K562 (cell line): ENCODE results near the gene GPC3. TPM values are rescaled to one million over a fixed set of nuclear protein-coding genes. Genes with fewer than 3 reads are reported as not detected.

Experiments
- ATAC-seq: fragments of 200-7000 bp; cut with Tn5 transposase; 3 replicates; pipeline ENCODE4 v1.9.1; 2020; ENCODE audit warnings: moderate library complexity
- BruUV-seq: library from RNA; stranded (reverse); fragments of 400-500 nt; replicated peaks from 2 replicates; lab custom pipeline; 2021; lab: Mats Ljungman, UMichigan
- CTCF ChIA-PET: fragments of 300-600 bp; formaldehyde crosslinking; extraction: SDS; loops from one replicate; lab custom pipeline; 2021; ENCODE audit warnings: low intra/inter-chr PET ratio; lab: Yijun Ruan, JAX
- POLR2A ChIA-PET: fragments of 300-600, 350-650 bp; sonication (Branson Sonifier 250); formaldehyde crosslinking; extraction: SDS; loops from one replicate; lab custom pipeline; 2021; ENCODE audit warnings: antibody characterized with exemption, inconsistent platforms; lab: Yijun Ruan, JAX
- DNase-seq, 4 experiments: peaks; one replicate each; pipeline versions ENCODE4 v3.0.0 to v3.0.0-alpha.2; 2011 to 2018; ENCODE audit warnings: low spot score in 3 of 4, mixed read lengths in 3 of 4; ENCODE audit errors: extremely low read depth in 1 of 4
- FAIRE-seq: peaks from 2 replicates; lab custom pipeline; 2011; peaks lifted over from hg19 to GRCh38; lab: Jason Lieb, UNC
- H2AFZ ChIP-seq: 2 replicates; pipeline ENCODE4 v1.6.0; 2011; ENCODE audit warnings: low read depth, low read length, control low read depth, inconsistent platforms
- H3K27ac ChIP-seq: fragments of 200-600 bp; 3 replicates; pipeline ENCODE4 v1.8.0; 2011; ENCODE audit warnings: low read depth, mild to moderate bottlenecking, control low read depth, inconsistent platforms, low read length, moderate library complexity, mixed read lengths; ENCODE audit errors: extremely low read depth
- H3K27me3 ChIP-seq, 2 experiments: fragments of 300-600 bp in 1 of 2; 2 replicates in 1 of 2; 3 replicates in 1 of 2; pipeline versions ENCODE4 v1.6.0 to v1.8.0; 2011; ENCODE audit warnings: inconsistent platforms in 2 of 2, low read length in 2 of 2, mild to moderate bottlenecking in 1 of 2, mixed read lengths in 1 of 2, moderate library complexity in 1 of 2; ENCODE audit not compliant: control insufficient read depth in 2 of 2, insufficient read depth in 2 of 2
- H3K36me3 ChIP-seq: fragments of 300-600 bp; 3 replicates; pipeline ENCODE4 v1.8.0; 2011; ENCODE audit warnings: mild to moderate bottlenecking, low read length, inconsistent platforms; ENCODE audit not compliant: control insufficient read depth, insufficient read depth
- H3K4me1 ChIP-seq, 2 experiments: fragments of 200-600 bp in 1 of 2; replicated peaks in 1 of 2; 2 replicates in 1 of 2; 3 replicates in 1 of 2; pipeline versions ENCODE4 v1.5.1 to v1.8.0; 2011; ENCODE audit warnings: inconsistent platforms in 2 of 2, low read length in 2 of 2, mild to moderate bottlenecking in 1 of 2, mixed read lengths in 1 of 2, moderate library complexity in 1 of 2; ENCODE audit not compliant: control insufficient read depth in 2 of 2, insufficient read depth in 2 of 2
- H3K4me2 ChIP-seq: 2 replicates; pipeline ENCODE4 v1.6.1; 2011; ENCODE audit warnings: low read length, control low read depth, inconsistent platforms, mixed read lengths; ENCODE audit not compliant: insufficient read depth
- H3K4me3 ChIP-seq: fragments of 200-600 bp; sonication (generic), shearing (Covaris generic); 2 replicates; pipeline ENCODE4 v1.5.1; 2016; ENCODE audit warnings: control low read depth, inconsistent platforms
- H3K79me2 ChIP-seq: fragments of 200-600 bp; 3 replicates; pipeline ENCODE4 v1.8.0; 2011; ENCODE audit warnings: low read length, inconsistent platforms; ENCODE audit not compliant: control insufficient read depth, insufficient read depth
- H3K9ac ChIP-seq, 2 experiments: 2 replicates each; pipeline versions ENCODE4 v1.6.0 to v1.6.1; 2011; ENCODE audit warnings: low read depth in 2 of 2, low read length in 2 of 2, control low read depth in 1 of 2, inconsistent platforms in 1 of 2, mild to moderate bottlenecking in 1 of 2, mixed read lengths in 1 of 2; ENCODE audit not compliant: insufficient read depth in 1 of 2
- H3K9me1 ChIP-seq: one replicate; pipeline ENCODE4 v1.6.0; 2011; ENCODE audit warnings: inconsistent platforms, mild to moderate bottlenecking, low read length, moderate library complexity; ENCODE audit not compliant: control insufficient read depth, insufficient read depth
- H3K9me3 ChIP-seq: replicated peaks from 2 replicates; pipeline ENCODE4 v1.5.1; 2011; ENCODE audit warnings: low read depth, low read length, inconsistent platforms; ENCODE audit not compliant: control insufficient read depth, insufficient read depth
- H4K20me1 ChIP-seq: replicated peaks from 2 replicates; pipeline ENCODE4 v1.6.1; 2011; ENCODE audit warnings: low read length, inconsistent platforms, mixed read lengths; ENCODE audit not compliant: control insufficient read depth, insufficient read depth
- BMI1 ChIP-seq: fragments of 150-350 bp; IDR thresholded peaks from 2 replicates; pipeline ENCODE4 v1.6.1; 2014; ENCODE audit warnings: low read length
- CREB1 ChIP-seq, 2 experiments: sonication (generic) in 1 of 2; formaldehyde crosslinking in 1 of 2; IDR thresholded peaks; 2 replicates each; pipeline versions ENCODE4 v1.6.1 to v1.8.0; 2012 to 2022; ENCODE audit warnings: inconsistent platforms in 1 of 2, mild to moderate bottlenecking in 1 of 2, missing genetic modification reagents in 1 of 2, moderate library complexity in 1 of 2
- CREBBP ChIP-seq: IDR thresholded peaks from one replicate; pipeline ENCODE4 v1.6.1; 2012; ENCODE audit warnings: low read depth, mild to moderate bottlenecking, control low read depth, inconsistent platforms, low read length
- CSDE1 ChIP-seq, 2 experiments: fragments of 450-650 bp; IDR thresholded peaks; 2 replicates each; pipeline ENCODE4 v1.6.1; 2016; ENCODE audit warnings: mild to moderate bottlenecking in 1 of 2
- DNMT1 ChIP-seq: fragments of 450-650 bp; IDR thresholded peaks from 2 replicates; pipeline ENCODE4 v1.6.1; 2016; ENCODE audit warnings: antibody characterized with exemption, mild to moderate bottlenecking
- E2F8 ChIP-seq: fragments of 450-650 bp; IDR thresholded peaks from 2 replicates; pipeline ENCODE4 v1.7.1; 2018; ENCODE audit warnings: mild to moderate bottlenecking, low read depth; ENCODE audit not compliant: partially characterized antibody
- HNRNPLL ChIP-seq: fragments of 200-400 bp; formaldehyde crosslinking; IDR thresholded peaks from 2 replicates; pipeline ENCODE4 v1.6.1; 2017; ENCODE audit warnings: low read length, low read depth, mild to moderate bottlenecking; ENCODE audit not compliant: poor library complexity, severe bottlenecking
- KLF1 ChIP-seq: fragments of 450-650 bp; IDR thresholded peaks from 2 replicates; pipeline ENCODE4 v1.6.1; 2016; ENCODE audit warnings: missing genetic modification characterization, missing compliant biosample characterization
- KLF10 ChIP-seq: fragments of 250-450 bp; sonication (Bioruptor Pico); IDR thresholded peaks from 2 replicates; pipeline ENCODE4 v1.6.1; 2021; ENCODE audit warnings: matching md5 sums
- NFE2 ChIP-seq: IDR thresholded peaks from 2 replicates; pipeline ENCODE4 v1.6.1; 2014; ENCODE audit warnings: antibody characterized with exemption, low read depth
- POU5F1 ChIP-seq: fragments of 150-350 bp; IDR thresholded peaks from 2 replicates; pipeline ENCODE4 v1.6.1; 2014; ENCODE audit warnings: borderline replicate concordance, low read length, low read depth, mild to moderate bottlenecking; ENCODE audit not compliant: partially characterized antibody
- PURB ChIP-seq: sonication (generic); formaldehyde crosslinking; IDR thresholded peaks from 2 replicates; pipeline ENCODE4 v1.9.0; 2021; ENCODE audit warnings: low read depth, mild to moderate bottlenecking, missing genetic modification reagents
- RFX7 ChIP-seq: fragments of 250-450 bp; sonication (Bioruptor Pico); IDR thresholded peaks from 2 replicates; pipeline ENCODE4 v1.5.1; 2021; ENCODE audit warnings: mild to moderate bottlenecking
- TAF9B ChIP-seq: fragments of 450-650 bp; IDR thresholded peaks from 2 replicates; pipeline ENCODE4 v1.6.1; 2018; ENCODE audit warnings: mild to moderate bottlenecking; ENCODE audit not compliant: partially characterized antibody
- TRIM28 ChIP-seq: fragments of 450-650 bp; IDR thresholded peaks from 2 replicates; pipeline ENCODE4 v1.6.1; 2017
- TSHZ1 ChIP-seq: fragments of 250-450 bp; sonication (Bioruptor Pico); IDR thresholded peaks from 2 replicates; pipeline ENCODE4 v1.4.0; 2020; ENCODE audit warnings: mild to moderate bottlenecking, moderate library complexity
- ZNF146 ChIP-seq: IDR thresholded peaks from one replicate; pipeline ENCODE4 v1.6.1; 2018; ENCODE audit warnings: missing compliant biosample characterization; ENCODE audit not compliant: unreplicated experiment
- ZNF444 ChIP-seq: fragments of 250-450 bp; sonication (Bioruptor Pico); IDR thresholded peaks from 2 replicates; pipeline ENCODE4 v1.4.0; 2020; ENCODE audit warnings: mild to moderate bottlenecking, moderate library complexity
- ZNF644 ChIP-seq: fragments of 200-800 bp; sonication (Bioruptor generic); IDR thresholded peaks from 2 replicates; pipeline ENCODE4 v1.6.1; 2016; ENCODE audit warnings: low read depth, missing genetic modification characterization, missing compliant biosample characterization
- ZNF778 ChIP-seq: fragments of 450-650 bp; formaldehyde crosslinking; IDR thresholded peaks from 2 replicates; pipeline ENCODE4 v1.4.0; 2020; ENCODE audit warnings: mild to moderate bottlenecking, moderate library complexity
- WGBS: fragments of 100-300 bp; shearing (Covaris generic); methylation state at CpG from one replicate; pipeline ENCODE4 v1.1.6; 2016; ENCODE audit warnings: low coverage, mixed read lengths; ENCODE audit not compliant: insufficient coverage; ENCODE audit errors: missing lambda C conversion rate; 5-methylcytosine and 5-hydroxymethylcytosine counted together
- in situ Hi-C: fragments of 300-500 bp; cut with MboI; formaldehyde crosslinking; loops from 4 replicates; pipeline ENCODE4 v1.15.0; 2018; ENCODE audit warnings: inconsistent platforms, mixed read lengths
- intact Hi-C: fragments of 100-400 bp; cut with micrococcal nuclease; formaldehyde crosslinking; loops from 2 replicates; pipeline ENCODE4 v1.14.2; 2022
- polyA plus RNA-seq, 8 experiments: library from polyadenylated mRNA; depleted of rRNA in 4 of 8; stranded (reverse) in 5 of 8; unstranded in 3 of 8; fragments of >200 nt; fragmentation: Nextera tagmentation in 2 of 8; fragmentation: Illumina TruSeq in 1 of 8; extraction: Ambion mirVana in 2 of 8; extraction: Trizol in 1 of 8; gene quantifications; 2 replicates each; pipeline versions ENCODE4 v1.2.1 to v1.2.3, GENCODE V29; 2011 to 2014; ENCODE audit warnings: inconsistent platforms in 1 of 8, missing spikeins in 1 of 8
- total RNA-seq, 7 experiments: library from RNA; depleted of rRNA in 6 of 7; stranded (reverse); fragments of >200 nt in 6 of 7; fragmentation: Illumina TruSeq in 2 of 7; extraction: Trizol in 2 of 7; gene quantifications; 2 replicates each; pipeline versions ENCODE4 v1.2.1 to v1.2.3, GENCODE V29; 2011 to 2021; ENCODE audit warnings: low replicate concordance in 1 of 7

The GPC3 gene
- total and polyA plus RNA-seq, 9 of the 15 experiments (the other 6 are each of a cell fraction or from before 2014, with no cell fraction given): 0.42 TPM; not detected in 8

- no peak overlapping the region for H2AFZ ChIP-seq
- no peaks in the 10 kb centered on the region for H3K4me1 ChIP-seq
- no peak overlapping the region for H3K9ac ChIP-seq
- CTCF ChIA-PET: no interaction called here
- H3K9me1 ChIP-seq: no peaks in the 10 kb centered on the region
- no peak overlapping the region for H3K4me3 ChIP-seq
- no TSS peak for BruUV-seq
- H3K36me3 ChIP-seq: no peaks in the 10 kb centered on the region
- no peaks in the 10 kb centered on the region for H3K27me3 ChIP-seq
- no peak overlapping the region for H3K27ac ChIP-seq
- TF ChIP-seq BMI1: no peak
- no peak for TF ChIP-seq ZNF778
- TF ChIP-seq RFX7 (CRISPR knock-in tag): no peak
- no peak for TF ChIP-seq DNMT1
- TF ChIP-seq KLF1 (tag): no peak
- TF ChIP-seq PURB: no peak
- TF ChIP-seq ZNF644 (tag): no peak
- TF ChIP-seq HNRNPLL: no peak
- no peak for TF ChIP-seq TRIM28
- TF ChIP-seq CREBBP: no peak
- TF ChIP-seq KLF10 (CRISPR knock-in tag): no peak
- TF ChIP-seq TSHZ1 (CRISPR knock-in tag): no peak
- no peak for TF ChIP-seq TAF9B
- no peak for TF ChIP-seq CSDE1 (IDR thresholded peaks at IDR 0.05)
- no peak for TF ChIP-seq CREB1 (IDR thresholded peaks at IDR 0.05)
- TF ChIP-seq CREB1 (CRISPR knock-in tag; IDR thresholded peaks at IDR 0.05): no peak
- no peak for TF ChIP-seq E2F8
- TF ChIP-seq ZNF146: no peak
- TF ChIP-seq POU5F1: no peak
- no peak for TF ChIP-seq ZNF444 (CRISPR knock-in tag)
- no peak for TF ChIP-seq NFE2
- 1% methylated on average over 6 of the region's 7 CpGs for WGBS
- DNase-seq (no peak), ATAC-seq (no peak), FAIRE-seq (no peak)
- in situ Hi-C loops (no loop called here), intact Hi-C loops (no loop called here)
- no peaks in the 10 kb centered on the region for H3K9me3 ChIP-seq
- POLR2A ChIA-PET: no interaction called here
- no peaks in the 10 kb centered on the region for H4K20me1 ChIP-seq
- no peak overlapping the region for H3K4me2 ChIP-seq
- H3K79me2 ChIP-seq: no peaks in the 10 kb centered on the region
Observed at GRCh38 chrX:133523526-133523925, 461.9 kb downstream of the GPC3 start.
